ENCODE data around the gene EID1.

GRCh38 chr15:48905216-48905615, 27.3 kb downstream of the EID1 start:
- TF ChIP-seq GABPA (IDR thresholded peaks at IDR 0.05; ENCODE audit: low read depth) (no peak), CTCF (IDR thresholded peaks at IDR 0.05; ENCODE audit: insufficient read depth, low read length) (no peak), REST (IDR thresholded peaks at IDR 0.05; ENCODE audit: insufficient replicate concordance, low read depth) (no peak), POLR2AphosphoS5 (IDR thresholded peaks at IDR 0.05; ENCODE audit: low read depth) (no peak), SPI1 (IDR thresholded peaks at IDR 0.05; ENCODE audit: borderline replicate concordance, low read depth) (no peak)

Measured in HL-60 (cell line).